Mononuclear cell (primary cell): ENCODE results near the gene CMAS. TPM values are rescaled to one million over a fixed set of nuclear protein-coding genes. Genes with fewer than 3 reads are reported as not detected.
"Not testable (repeated sequence)": the region's sequence is repeated elsewhere in the genome, so short reads cannot be mapped to it uniquely, and the experiment has no call there.

Experiments used
- H3K27me3 ChIP-seq: 2 replicates; pipeline ENCODE4 v1.6.0; 2011; ENCODE audit warnings: low read length, control low read depth; ENCODE audit not compliant: insufficient read depth
- H3K4me1 ChIP-seq: 2 replicates; pipeline ENCODE4 v1.5.1; 2011; ENCODE audit warnings: mild to moderate bottlenecking, low read length, control low read depth; ENCODE audit not compliant: insufficient read depth
- H3K4me3 ChIP-seq: 2 replicates; pipeline ENCODE4 v1.5.1; 2011; ENCODE audit warnings: mild to moderate bottlenecking, low read length, moderate library complexity
- H3K9me3 ChIP-seq: 2 replicates; pipeline ENCODE4 v1.5.1; 2011; ENCODE audit warnings: low read depth, mild to moderate bottlenecking, control low read depth, low read length
- total RNA-seq: library from RNA; depleted of rRNA; stranded (reverse); fragments of >200 nt; gene quantifications from one replicate; pipeline ENCODE4 v1.2.3, GENCODE V29; 2012

The CMAS gene
- total RNA-seq = 5.8 TPM

GRCh38 chr12:22046090-22046967 is at the start of gene CMAS:
CMAS (plus strand) TSS chr12:22046218; CDS start chr12:22046304, 86 bp downstream.
- H3K9me3 ChIP-seq = no peaks in the 10 kb centered on the region
- peaks cover 10% of the 10 kb centered on the region for H3K4me1 ChIP-seq
- H3K27me3 ChIP-seq = no peaks in the 10 kb centered on the region
- peak within 1 kb of the TSS; percentile 86 for H3K4me3 ChIP-seq

DNA sequence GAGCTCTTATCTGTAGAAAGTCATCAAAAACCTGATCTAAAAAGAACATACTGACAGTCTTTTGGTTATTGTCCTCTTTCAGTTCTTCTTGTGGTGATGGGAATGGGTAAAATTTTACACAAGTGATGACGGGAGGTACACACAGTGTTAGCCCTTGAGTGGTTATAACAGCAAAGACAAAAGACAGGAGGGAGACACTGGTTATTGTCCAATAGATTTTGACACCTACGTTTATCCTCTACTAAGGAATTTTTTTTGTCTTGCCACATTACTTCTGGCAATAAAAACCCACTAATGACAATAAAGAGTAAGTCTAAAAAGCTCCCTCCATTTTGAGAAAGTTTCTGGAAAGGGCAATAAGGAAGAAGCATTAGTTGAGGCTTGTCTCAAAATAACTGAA is 47.7 kb upstream of the CMAS start:
- no peak overlapping the region for H3K4me3 ChIP-seq
- no peaks in the 10 kb centered on the region for H3K4me1 ChIP-seq
- H3K9me3 ChIP-seq = no peaks in the 10 kb centered on the region
- no peaks in the 10 kb centered on the region for H3K27me3 ChIP-seq

GRCh38 chr12:21998782-21999181 is 47.2 kb upstream of the CMAS start:
- H3K9me3 ChIP-seq = no peaks in the 10 kb centered on the region
- H3K4me1 ChIP-seq = no peaks in the 10 kb centered on the region
- H3K4me3 ChIP-seq = no peak overlapping the region
- H3K27me3 ChIP-seq = no peaks in the 10 kb centered on the region

DNA sequence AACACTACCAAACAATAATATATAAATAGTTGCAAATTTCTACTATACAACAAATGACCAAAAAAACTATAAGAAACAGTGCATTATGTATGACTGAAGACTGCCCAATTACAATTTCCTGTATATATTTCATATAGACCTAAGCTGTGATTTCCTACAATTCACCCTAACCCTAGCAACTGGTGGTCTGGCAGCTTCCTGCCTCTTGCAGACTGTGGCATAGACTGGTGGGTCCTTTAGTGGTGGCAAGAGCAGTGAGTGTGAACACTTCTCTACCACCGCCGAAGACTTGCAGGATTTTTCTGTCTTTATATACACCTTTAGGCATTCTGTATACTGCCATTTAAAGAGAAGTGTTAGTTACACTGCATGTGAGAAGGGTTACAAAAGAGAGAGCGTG is 43.6 kb upstream of the CMAS start:
- Histone ChIP-seq H3K4me1 (no peaks in the 10 kb centered on the region), H3K4me3 (no peak overlapping the region), H3K9me3 (no peaks in the 10 kb centered on the region), H3K27me3 (no peaks in the 10 kb centered on the region)

GRCh38 chr12:22007794-22008193 is 38.2 kb upstream of the CMAS start:
- H3K4me3 ChIP-seq, H3K27me3 ChIP-seq, H3K4me1 ChIP-seq, H3K9me3 ChIP-seq: not testable (repeated sequence)

DNA sequence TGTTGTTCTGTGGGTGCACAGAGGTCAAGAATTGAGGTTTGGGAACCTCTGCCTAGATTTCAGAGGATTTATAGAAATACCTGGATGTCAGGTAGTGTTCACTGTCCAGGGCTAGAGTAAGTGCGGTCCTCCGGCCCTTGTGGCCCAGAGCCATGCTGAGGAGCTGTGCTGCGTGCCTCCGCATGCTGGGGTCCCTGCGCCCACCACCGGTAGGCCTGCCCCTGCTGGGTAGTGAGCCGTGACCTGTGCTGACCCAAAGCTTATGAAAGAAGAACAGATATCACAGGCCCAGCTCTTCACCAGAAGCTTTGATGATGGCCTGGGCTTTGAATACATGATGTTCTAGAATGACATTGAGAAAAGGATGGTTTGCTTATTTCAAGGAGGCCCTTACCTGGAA is 37.8 kb upstream of the CMAS start:
- H3K27me3 ChIP-seq = no peaks in the 10 kb centered on the region
- no peaks in the 10 kb centered on the region for H3K4me1 ChIP-seq
- H3K9me3 ChIP-seq = no peaks in the 10 kb centered on the region
- no peak overlapping the region for H3K4me3 ChIP-seq

DNA sequence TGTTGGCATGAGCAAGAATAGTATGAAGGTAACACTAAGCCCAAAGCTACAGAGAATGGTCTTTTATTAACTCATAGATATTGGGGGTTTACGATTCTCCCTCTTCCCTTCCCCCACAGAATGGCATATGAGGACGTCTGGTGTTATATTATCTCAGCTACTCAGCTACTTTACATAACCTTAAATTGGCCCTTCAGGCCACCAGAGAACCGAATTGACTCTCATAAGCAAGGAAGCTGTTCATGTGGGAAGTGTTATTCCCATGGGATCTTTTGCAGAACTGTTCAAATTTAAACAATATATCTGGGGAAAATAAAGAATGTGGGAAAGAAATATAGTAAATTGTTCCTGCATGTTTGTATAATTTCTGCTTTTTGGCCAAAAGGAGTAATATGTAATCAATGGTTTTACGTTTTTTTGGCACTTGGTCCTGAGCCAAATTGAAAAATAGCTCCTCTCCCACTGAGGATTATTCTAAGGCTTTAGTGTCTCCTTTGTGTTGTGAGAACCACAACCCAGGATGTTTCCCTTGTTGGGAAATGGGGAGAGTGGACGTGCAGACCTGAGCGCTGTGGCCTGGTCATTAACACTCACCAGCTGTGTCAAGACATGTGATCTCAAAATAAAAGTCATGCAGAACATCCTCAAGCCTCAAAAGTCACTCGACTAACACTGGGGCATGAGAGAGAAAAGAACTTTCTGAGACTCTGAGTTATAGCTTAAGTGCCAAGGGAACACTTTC is 31.8 kb upstream of the CMAS start:
- Histone ChIP-seq H3K27me3 (no peaks in the 10 kb centered on the region), H3K9me3 (no peaks in the 10 kb centered on the region), H3K4me3 (no peak overlapping the region), H3K4me1 (no peaks in the 10 kb centered on the region)

DNA sequence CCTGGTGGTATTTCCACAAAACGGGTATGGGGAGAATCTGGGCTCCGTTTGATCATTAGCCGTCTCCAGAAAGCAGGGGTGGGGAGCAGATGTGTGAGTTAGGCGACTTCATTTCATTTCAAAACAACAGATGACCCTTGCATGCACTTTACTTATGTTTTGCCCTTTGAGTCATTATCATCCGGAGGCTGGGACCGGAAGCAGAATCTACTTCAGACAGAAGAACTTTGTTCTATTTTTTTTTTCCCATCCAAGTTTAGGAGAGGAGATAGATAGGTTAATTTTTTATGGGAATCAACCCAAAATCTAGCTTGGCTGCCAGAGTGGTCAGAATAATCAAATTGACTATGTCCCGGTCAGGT is 31.3 kb upstream of the CMAS start:
- Histone ChIP-seq H3K27me3 (no peaks in the 10 kb centered on the region), H3K4me1 (no peaks in the 10 kb centered on the region), H3K9me3 (no peaks in the 10 kb centered on the region), H3K4me3 (no peak overlapping the region)

- no peaks in the 10 kb centered on the region for H3K4me1 ChIP-seq
Measured at GRCh38 chr12:22016982-22017381, 29.0 kb upstream of the CMAS start.

DNA sequence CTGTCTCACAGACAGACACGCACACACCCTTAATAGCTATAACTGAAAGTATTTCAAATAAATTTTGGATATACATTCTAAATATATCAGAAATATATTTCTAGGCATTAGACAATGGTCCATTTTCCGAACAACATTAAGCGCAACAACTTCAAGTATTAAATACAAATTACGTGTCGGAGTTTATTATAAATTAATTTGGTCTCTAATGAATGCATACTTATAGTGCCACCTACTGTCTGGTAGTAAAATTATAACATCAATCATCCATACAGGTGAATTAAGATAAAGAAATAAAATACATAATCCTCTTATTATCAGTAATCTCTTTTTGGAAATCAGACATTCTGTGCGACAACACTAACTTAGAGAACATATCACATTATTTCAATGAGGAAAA is 27.2 kb upstream of the CMAS start:
- no peaks in the 10 kb centered on the region for H3K4me1 ChIP-seq
- no peaks in the 10 kb centered on the region for H3K9me3 ChIP-seq
- H3K4me3 ChIP-seq = no peak overlapping the region
- no peaks in the 10 kb centered on the region for H3K27me3 ChIP-seq

More at GRCh38 chr12:22016982-22017381, 29.0 kb upstream of the CMAS start:
- Histone ChIP-seq H3K27me3 (no peaks in the 10 kb centered on the region), H3K4me3 (no peak overlapping the region), H3K9me3 (no peaks in the 10 kb centered on the region)

- H3K9me3 ChIP-seq, H3K27me3 ChIP-seq, H3K4me1 ChIP-seq, H3K4me3 ChIP-seq: not testable (repeated sequence)
Measured at GRCh38 chr12:22023489-22023888, 22.5 kb upstream of the CMAS start.

DNA sequence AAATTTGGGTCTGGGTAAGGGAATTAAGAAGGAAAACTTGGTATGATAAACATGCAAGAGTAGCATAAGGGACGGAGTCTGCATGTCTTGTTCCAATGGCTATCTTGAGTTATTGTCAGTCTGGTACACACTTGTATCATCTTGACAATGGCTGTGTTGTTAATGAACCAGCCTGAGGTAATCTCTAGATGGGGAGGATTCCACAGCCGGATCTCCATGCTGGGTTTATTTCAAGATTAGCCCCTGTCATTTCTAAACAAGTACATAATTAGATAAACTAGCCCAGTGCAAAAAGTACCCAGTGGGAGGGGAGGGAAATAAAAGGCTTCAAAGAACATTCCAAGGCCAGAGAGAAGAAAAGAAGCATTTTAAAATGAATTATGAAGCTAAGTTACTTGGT is 16.5 kb upstream of the CMAS start:
- Histone ChIP-seq H3K9me3 (no peaks in the 10 kb centered on the region), H3K4me1 (no peaks in the 10 kb centered on the region), H3K4me3 (no peak overlapping the region), H3K27me3 (no peaks in the 10 kb centered on the region)

DNA sequence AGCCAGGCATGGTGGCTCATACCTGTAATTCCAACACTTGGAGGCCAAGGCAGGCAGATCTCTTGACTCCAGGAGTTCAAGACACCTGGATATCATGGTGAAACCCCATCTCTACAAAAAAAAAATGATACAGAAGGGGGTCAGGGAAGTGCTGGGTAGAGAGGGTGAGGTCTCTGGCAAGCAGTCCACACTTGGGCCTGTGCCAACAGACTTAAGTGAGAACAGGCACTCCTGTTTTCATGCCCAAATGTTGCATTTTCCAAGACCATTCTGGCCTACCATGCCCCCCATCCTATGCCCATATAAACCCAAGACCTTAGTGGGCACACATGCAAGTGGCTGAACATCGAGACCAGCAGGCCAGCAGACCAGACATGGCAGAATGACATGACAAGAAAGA is 16.0 kb upstream of the CMAS start:
- no peaks in the 10 kb centered on the region for H3K9me3 ChIP-seq
- no peaks in the 10 kb centered on the region for H3K4me1 ChIP-seq
- H3K27me3 ChIP-seq = no peaks in the 10 kb centered on the region
- no peak overlapping the region for H3K4me3 ChIP-seq

DNA sequence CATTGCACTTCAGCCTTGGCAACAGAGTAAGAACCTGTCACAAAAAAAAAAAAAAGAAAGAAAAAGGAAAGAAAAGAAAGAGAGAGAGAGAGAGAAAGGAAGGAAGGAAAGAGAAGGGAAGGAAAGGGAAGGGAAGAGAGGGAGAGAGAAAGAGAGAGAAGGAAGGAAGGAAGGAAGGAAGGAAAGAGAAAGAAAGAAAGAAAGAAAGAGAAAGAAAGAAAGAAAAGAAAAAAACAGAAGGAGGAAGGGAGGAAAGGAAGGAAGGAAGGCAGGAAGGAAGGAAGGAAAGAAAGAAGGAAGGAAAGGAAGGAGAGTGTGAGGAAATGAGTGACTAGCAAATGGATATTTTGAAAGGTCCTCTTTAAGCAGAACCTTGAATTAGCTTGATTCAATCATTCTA is 13.3 kb upstream of the CMAS start:
- Histone ChIP-seq H3K4me3 (no peak overlapping the region), H3K9me3 (no peaks in the 10 kb centered on the region), H3K27me3 (no peaks in the 10 kb centered on the region), H3K4me1 (no peaks in the 10 kb centered on the region)

GRCh38 chr12:22034709-22035506 is 11.1 kb upstream of the CMAS start:
- Histone ChIP-seq H3K4me1 (no peaks in the 10 kb centered on the region), H3K9me3 (no peaks in the 10 kb centered on the region), H3K27me3 (no peaks in the 10 kb centered on the region), H3K4me3 (no peak overlapping the region)
